Neuron (in vitro differentiated cells): ENCODE results near the gene CTIF.

Experiments used
- H2AFZ ChIP-seq: one replicate; pipeline ENCODE4 v1.6.1; 2013; ENCODE audit warnings: low read depth, mild to moderate bottlenecking, inconsistent platforms, low read length, moderate library complexity
- H3K27me3 ChIP-seq: one replicate; pipeline ENCODE4 v1.6.1; 2013; ENCODE audit warnings: low read length; ENCODE audit not compliant: insufficient read depth
- H3K36me3 ChIP-seq: one replicate; pipeline ENCODE4 v1.6.1; 2013; ENCODE audit warnings: low read length; ENCODE audit not compliant: insufficient read depth
- H3K4me1 ChIP-seq: one replicate; pipeline ENCODE4 v1.6.1; 2013; ENCODE audit warnings: low read length; ENCODE audit not compliant: insufficient read depth
- H3K4me3 ChIP-seq: 2 replicates; pipeline ENCODE4 v1.5.1; 2013; ENCODE audit warnings: mild to moderate bottlenecking, low read length, moderate library complexity
- H3K9me3 ChIP-seq: one replicate; pipeline ENCODE4 v1.6.1; 2013; ENCODE audit warnings: low read length

Gene CTIF

DNA sequence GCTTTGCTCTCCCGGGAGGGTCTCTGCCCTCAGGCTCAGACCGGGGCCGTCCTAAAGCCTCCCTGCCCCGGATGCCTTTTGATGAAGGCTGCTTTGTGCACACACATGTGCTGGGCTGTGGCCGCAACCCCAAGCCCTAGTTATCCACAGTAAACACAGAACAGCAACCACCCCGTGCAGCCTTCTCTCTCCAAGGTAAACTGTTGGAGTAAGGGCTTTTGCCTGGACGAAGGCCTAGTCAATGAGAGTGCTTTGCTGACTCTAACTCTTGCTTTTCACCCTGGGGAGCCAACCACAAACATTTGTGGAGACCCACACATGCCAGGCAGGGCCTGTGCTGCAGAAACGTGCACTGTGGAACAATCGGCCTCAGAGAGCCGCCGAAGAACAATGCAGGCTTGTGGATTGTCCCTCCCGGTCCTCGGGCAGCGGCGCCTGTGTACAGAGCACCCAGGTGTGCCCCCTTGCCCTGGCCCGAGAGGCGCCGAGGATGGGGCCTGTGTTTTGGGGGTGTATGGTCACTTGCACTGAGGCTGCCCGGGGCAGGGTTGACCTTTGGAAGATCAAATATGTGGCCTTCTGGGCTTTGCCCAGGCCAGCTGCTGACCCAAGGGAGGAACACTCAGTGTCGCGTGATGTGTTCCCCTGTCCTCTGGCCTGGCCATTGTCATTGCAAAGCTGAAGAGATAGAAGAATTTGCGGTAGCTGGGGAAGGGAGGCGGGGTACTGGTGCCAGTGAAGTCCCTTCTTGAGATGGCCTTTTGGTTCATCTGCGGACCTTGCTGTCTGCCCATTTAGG is 37.0 kb downstream of the CTIF start:
- H3K9me3 ChIP-seq: no peaks in the 10 kb centered on the region
- H3K4me3 ChIP-seq: no peak overlapping the region
- no peak overlapping the region for H2AFZ ChIP-seq
- H3K36me3 ChIP-seq: no peaks in the 10 kb centered on the region
- no peaks in the 10 kb centered on the region for H3K27me3 ChIP-seq
- H3K4me1 ChIP-seq: peaks cover 7% of the 10 kb centered on the region

DNA sequence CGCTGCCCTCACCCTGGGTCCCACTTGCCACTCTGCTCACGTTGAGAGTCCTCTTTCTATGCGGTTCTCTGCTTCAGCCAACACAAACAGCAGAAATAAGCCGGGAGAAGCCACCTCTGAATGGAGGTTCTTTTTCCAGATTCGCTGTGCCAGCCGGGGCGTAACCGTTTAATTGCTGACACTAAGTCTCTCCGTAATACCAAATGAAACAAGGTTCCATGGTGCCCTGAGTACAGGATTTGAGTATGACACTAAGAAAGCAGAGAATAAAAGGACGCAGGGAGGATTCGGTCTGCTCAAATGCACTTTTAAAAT is 37.6 kb downstream of the CTIF start:
- Histone ChIP-seq H3K36me3 (no peaks in the 10 kb centered on the region), H3K4me3 (no peak overlapping the region), H3K9me3 (no peaks in the 10 kb centered on the region), H2AFZ (no peak overlapping the region), H3K4me1 (peaks cover 7% of the 10 kb centered on the region), H3K27me3 (no peaks in the 10 kb centered on the region)

DNA sequence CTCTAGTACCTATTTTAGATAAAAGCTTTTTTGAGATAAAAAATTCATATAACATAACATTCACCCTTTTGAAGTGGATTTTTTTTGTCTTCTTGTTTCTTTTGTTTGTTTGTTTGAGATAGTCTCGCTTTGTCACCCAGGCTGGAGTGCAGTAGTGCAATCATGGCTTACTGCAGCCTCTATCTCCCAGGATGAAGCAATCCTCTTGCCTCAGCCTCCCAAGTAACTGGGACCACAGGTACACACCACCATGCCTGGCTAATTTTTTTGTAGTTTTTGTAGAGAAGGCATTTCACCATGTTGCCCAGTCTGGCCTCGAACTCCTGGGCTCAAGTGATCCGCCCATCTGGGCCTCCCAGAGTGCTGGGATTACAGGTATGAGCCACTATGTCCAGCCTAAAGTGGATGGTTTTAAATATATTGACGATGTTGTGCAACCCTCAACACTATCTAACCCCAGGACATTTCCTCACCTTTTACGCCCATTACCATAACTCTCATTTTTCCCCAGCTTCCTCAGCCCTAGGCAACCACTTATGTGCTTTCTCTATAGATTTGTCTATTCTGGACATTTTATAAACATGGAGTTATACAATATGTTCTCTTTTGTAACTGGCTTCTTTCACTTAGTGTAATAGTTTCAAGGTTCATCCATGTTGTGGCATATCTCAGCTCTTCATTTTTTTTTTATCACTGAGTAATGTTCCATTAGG is 38.8 kb downstream of the CTIF start:
- Histone ChIP-seq H3K4me1 (peaks cover 10% of the 10 kb centered on the region), H3K36me3 (no peaks in the 10 kb centered on the region), H3K9me3 (no peaks in the 10 kb centered on the region), H2AFZ (no peak overlapping the region), H3K4me3 (no peak overlapping the region), H3K27me3 (no peaks in the 10 kb centered on the region)

DNA sequence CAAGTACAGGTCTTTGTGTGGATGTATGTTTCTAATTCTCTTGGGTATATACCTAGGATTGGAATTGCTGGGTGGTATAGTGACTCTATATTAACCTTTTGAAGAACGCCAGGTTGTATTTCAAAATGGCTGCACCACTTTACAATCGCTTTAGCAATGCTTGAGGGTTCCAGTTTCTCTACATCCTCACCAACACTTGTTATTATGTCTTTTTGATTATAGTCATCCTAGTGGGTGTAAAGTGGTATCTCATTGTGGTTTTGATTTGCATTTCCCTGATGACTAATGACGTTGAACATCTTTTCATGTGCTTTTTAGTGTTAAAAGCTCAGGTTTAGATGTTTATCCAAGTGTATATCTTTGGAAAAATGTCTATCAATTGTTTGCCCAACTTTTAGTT is 39.5 kb downstream of the CTIF start:
- peaks cover 10% of the 10 kb centered on the region for H3K4me1 ChIP-seq
- no peaks in the 10 kb centered on the region for H3K9me3 ChIP-seq

DNA sequence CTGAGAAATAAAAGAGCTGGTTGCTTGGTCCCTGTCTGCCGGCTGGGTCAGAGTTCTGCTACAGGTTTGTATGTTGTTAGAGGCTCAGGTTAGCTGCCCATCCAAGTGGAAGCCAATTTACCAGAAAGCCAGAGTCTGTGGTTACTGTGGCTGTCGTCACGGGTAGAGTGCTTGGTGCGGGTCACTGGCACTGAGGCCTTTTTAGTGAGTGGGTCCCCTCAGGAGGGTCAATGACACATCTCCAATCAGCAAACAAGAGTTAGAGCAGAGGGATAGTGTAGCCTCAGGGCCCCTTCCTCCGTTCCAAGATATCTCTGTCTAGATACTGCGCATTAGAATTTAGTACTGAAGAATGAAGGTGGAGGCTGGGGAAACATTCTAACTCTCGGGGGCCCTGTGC is 41.2 kb downstream of the CTIF start:
- Histone ChIP-seq H2AFZ (no peak overlapping the region), H3K36me3 (no peaks in the 10 kb centered on the region), H3K4me1 (peaks cover 3% of the 10 kb centered on the region), H3K4me3 (no peak overlapping the region), H3K27me3 (no peaks in the 10 kb centered on the region), H3K9me3 (no peaks in the 10 kb centered on the region)

More for the DNA sequence above, 39.5 kb downstream of the CTIF start:
- Histone ChIP-seq H3K36me3 (no peaks in the 10 kb centered on the region), H3K4me3 (no peak overlapping the region), H3K27me3 (no peaks in the 10 kb centered on the region), H2AFZ (no peak overlapping the region)

DNA sequence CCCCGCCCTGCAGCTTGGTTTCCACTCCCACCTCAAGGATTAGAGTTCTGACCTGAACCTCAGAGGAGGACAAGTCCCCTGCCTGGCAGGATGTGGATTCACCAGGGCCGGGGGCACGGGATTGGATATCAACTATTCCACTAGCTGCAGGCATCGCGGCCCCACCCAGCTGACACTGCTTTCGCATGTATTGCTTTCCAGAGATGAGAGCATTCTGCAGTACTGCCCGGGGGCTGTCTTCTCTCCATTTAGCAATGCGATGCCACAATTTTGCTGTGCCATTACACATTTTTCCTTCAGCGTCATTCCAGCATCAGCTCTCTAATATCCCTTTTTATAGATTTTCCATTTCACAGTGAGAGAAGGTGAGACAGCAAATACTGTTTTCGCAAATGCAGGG is 42.0 kb downstream of the CTIF start:
- Histone ChIP-seq H3K27me3 (no peaks in the 10 kb centered on the region), H3K9me3 (no peaks in the 10 kb centered on the region), H3K4me3 (no peak overlapping the region), H3K4me1 (peaks cover 3% of the 10 kb centered on the region), H3K36me3 (no peaks in the 10 kb centered on the region), H2AFZ (no peak overlapping the region)

DNA sequence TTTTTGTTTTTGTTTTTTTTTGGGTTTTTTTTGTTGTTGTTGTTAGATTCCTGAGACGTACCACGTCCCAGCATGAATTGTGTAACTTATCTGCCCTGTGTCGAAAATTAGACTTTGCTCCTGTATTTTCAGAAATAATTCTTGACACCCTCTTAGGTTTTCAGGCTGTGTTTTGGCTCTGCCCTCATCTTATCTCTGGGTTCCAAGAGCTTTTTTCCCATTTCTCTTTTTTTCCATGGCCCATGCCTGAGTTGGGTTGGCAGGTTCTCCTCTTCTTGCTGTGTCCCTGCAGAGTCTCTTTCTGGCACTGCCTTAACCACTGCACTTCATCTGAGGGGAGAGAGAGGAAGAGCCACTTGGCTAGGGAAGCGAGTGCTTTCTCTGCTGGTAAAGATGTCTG is 42.4 kb downstream of the CTIF start:
- no peaks in the 10 kb centered on the region for H3K9me3 ChIP-seq
- no peak overlapping the region for H3K4me3 ChIP-seq
- no peaks in the 10 kb centered on the region for H3K36me3 ChIP-seq
- no peak overlapping the region for H2AFZ ChIP-seq
- no peaks in the 10 kb centered on the region for H3K27me3 ChIP-seq
- H3K4me1 ChIP-seq: peaks cover 3% of the 10 kb centered on the region

DNA sequence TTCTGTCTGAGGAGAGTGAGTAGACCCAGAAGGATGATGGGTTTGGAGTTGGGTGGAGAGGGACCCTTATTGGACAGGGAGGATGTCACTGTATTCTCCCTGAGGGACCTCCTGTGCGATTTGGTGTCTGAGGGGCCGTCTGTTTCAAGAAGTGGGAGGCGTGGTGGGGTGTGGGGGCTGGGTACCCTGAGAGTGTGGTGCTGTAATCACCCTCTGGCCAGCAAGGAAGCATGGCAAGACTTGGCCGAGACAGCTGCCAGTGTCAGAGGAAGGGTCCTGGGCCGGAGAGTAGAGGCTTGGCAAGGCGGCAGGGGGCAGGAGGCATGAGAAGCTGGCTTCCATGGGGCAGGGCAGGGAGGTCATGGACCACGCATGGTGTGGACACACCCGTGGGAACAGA is 43.1 kb downstream of the CTIF start:
- Histone ChIP-seq H3K9me3 (no peaks in the 10 kb centered on the region), H3K4me1 (peaks cover 3% of the 10 kb centered on the region), H3K36me3 (no peaks in the 10 kb centered on the region), H2AFZ (no peak overlapping the region), H3K4me3 (no peak overlapping the region), H3K27me3 (no peaks in the 10 kb centered on the region)

DNA sequence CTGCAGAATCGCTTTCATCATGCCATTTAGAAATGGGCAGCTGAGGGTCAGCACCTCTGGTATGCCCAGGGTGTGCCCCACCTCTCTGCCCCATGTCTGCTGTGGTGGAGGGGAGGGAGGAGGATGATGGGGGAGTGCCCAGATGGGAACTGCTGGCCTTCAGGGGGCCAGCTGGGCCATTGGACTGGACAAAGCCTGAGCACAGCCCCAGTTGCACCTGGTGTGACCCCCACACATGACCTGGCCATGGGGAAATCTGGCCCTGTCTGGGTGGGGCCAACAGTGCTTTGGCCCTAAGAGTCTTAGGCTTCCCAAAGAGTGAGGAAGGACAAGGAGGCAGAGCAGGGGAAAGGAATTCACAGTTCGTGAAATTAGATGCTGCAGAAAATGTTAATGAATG is 44.1 kb downstream of the CTIF start:
- peaks cover 3% of the 10 kb centered on the region for H3K4me1 ChIP-seq
- H3K4me3 ChIP-seq: no peak overlapping the region
- no peaks in the 10 kb centered on the region for H3K9me3 ChIP-seq
- H3K27me3 ChIP-seq: no peaks in the 10 kb centered on the region
- no peak overlapping the region for H2AFZ ChIP-seq
- H3K36me3 ChIP-seq: no peaks in the 10 kb centered on the region

DNA sequence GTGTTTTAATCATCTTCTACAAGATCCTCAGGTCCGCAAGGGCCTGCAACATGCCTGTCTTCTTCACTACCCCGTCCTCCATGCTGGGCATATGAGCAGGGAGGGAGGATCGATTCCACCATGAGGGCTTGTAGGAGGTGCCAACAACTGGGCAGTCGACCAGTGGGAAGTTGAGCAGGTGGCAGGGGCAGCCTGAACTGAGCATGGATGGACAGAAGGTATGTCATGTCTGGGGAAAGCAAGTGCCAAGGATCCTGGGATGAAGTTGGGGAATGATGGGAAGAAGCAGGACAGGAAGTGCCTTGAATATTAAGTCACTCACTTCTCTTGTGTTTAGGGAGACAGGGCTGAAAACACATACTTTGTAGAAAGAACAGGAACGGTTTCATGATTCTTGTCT is 44.7 kb downstream of the CTIF start:
- Histone ChIP-seq H3K4me3 (no peak overlapping the region), H3K36me3 (no peaks in the 10 kb centered on the region), H3K4me1 (peaks cover 3% of the 10 kb centered on the region), H2AFZ (no peak overlapping the region), H3K9me3 (no peaks in the 10 kb centered on the region), H3K27me3 (no peaks in the 10 kb centered on the region)

DNA sequence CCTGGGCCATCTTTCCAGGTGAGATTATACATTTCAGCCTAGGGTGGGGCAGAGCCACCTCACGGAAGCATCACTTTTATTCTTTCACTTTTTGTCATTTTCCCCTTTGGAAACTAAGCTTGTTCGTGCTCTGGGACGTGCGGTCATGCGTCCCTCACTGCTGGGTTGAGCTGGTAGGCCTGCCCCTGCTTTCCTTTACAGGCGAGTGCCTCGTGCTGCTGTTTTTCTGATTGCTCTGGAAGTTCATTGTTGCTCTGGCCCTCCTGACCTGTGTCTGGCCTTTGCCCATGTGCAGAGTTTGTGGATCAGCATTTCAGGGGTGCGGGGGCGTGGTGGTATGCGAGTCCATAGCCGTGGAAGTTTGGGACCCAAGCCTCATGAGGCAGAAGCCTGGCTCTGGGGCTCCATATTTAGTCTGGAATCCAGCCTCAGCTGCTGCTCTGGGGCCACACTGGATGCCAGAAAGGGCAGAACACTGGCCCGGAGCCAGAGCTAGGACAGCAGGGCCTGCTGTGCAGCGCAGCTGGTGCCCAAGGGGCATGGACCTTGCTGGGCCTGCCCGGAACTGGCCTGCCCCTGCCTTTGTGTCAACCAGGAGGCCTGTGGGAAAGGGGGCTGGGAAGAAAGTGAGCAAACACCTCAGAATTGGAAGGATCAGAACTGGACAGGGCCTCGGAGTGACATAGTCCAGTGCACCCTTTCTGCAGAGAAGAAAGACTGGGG is 51.1 kb downstream of the CTIF start:
- H3K4me3 ChIP-seq: no peak overlapping the region
- no peaks in the 10 kb centered on the region for H3K4me1 ChIP-seq
- no peaks in the 10 kb centered on the region for H3K27me3 ChIP-seq
- H2AFZ ChIP-seq: no peak overlapping the region
- no peaks in the 10 kb centered on the region for H3K9me3 ChIP-seq
- H3K36me3 ChIP-seq: no peaks in the 10 kb centered on the region

DNA sequence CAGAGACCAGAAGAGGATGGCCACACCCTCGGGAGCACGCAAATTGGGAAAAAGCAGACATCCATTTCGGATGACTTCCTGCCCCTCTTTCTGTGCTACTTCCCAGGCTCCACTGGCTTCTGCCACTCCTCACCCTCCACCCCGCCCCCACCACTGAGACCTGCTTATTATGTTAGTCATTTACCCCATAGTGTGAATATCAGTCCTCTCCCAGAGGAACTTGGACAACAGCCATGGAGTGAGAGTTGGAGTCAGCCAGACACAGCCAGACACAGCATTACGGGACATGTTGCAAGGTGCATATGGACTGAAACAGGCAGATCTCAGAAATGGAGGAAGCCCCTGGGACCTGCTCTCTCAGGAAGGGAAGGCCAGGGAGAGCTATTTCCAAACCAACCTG is 51.8 kb downstream of the CTIF start:
- Histone ChIP-seq H3K4me1 (no peaks in the 10 kb centered on the region), H3K4me3 (no peak overlapping the region), H3K27me3 (no peaks in the 10 kb centered on the region), H2AFZ (no peak overlapping the region), H3K36me3 (no peaks in the 10 kb centered on the region), H3K9me3 (no peaks in the 10 kb centered on the region)

DNA sequence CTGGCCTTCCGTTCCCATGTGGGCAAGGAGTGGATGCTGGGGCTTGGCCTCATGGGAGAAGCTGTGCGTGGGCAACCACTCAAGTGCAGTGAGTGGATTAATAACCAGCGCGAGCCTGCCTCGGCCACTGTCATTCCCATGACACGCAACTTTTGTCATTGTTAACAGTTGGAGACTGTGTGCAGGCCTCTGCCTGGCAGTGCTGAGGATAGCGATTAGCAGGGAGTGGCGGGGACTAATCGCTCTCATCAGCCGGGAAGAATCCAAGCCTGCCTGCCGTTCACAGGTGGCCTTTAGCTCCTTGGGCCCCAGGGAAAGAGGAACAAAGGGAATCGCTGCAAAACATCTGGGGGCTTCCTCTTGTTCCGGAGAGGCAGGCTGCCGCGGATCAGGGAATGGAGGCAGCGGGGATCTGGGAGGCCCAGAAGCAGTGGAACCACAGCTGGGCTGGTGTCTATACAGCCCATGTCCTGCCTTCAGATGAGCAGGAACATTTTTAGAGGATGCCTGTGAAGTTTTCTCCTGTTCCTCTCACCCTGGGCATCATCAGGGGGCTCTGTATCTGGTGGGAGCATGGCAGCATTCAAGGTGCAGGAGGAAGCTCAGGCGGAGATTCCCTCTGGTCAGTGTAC is 53.8 kb downstream of the CTIF start:
- Histone ChIP-seq H3K27me3 (no peaks in the 10 kb centered on the region), H2AFZ (no peak overlapping the region), H3K9me3 (no peaks in the 10 kb centered on the region), H3K4me1 (no peaks in the 10 kb centered on the region), H3K4me3 (no peak overlapping the region), H3K36me3 (no peaks in the 10 kb centered on the region)
